CD14-positive monocyte (primary cell): ENCODE results near the gene HOXB3. TPM values are rescaled to one million over a fixed set of nuclear protein-coding genes. Genes with fewer than 3 reads are reported as not detected.
A peak's percentile ranks its signal among the peaks of the same experiment; 100 is the strongest.

Experiments
- DNase-seq, 3 donors: peaks; one replicate each; pipeline ENCODE4 v3.0.0-alpha.2; 2011 to 2022
- H2AFZ ChIP-seq: 2 replicates; pipeline ENCODE4 v1.6.0; 2012; ENCODE audit warnings: mild to moderate bottlenecking, low read depth, low read length, inconsistent platforms; ENCODE audit not compliant: insufficient read depth, poor library complexity, severe bottlenecking
- H3K27ac ChIP-seq, 2 donors: 1 replicate in 1 of 2; 2 replicates in 1 of 2; pipeline ENCODE4 v1.5.1; 2012 to 2013; ENCODE audit warnings: low read length in 2 of 2, control low read depth in 1 of 2, inconsistent platforms in 1 of 2, low read depth in 1 of 2, mild to moderate bottlenecking in 1 of 2
- H3K27me3 ChIP-seq, 2 donors: one replicate each; pipeline versions ENCODE4 v1.6.0 to v1.6.1; 2011 to 2013; ENCODE audit warnings: low read length in 2 of 2; ENCODE audit not compliant: control insufficient read depth in 2 of 2, insufficient read depth in 2 of 2
- H3K36me3 ChIP-seq, 2 donors: replicated peaks in 1 of 2; 1 replicate in 1 of 2; 2 replicates in 1 of 2; pipeline versions ENCODE4 v1.5.1 to v1.6.1; 2012 to 2013; ENCODE audit warnings: low read length in 2 of 2, control low read depth in 1 of 2, inconsistent platforms in 1 of 2, mild to moderate bottlenecking in 1 of 2; ENCODE audit not compliant: insufficient read depth in 2 of 2, control insufficient read depth in 1 of 2
- H3K4me1 ChIP-seq, 2 donors: 1 replicate in 1 of 2; 2 replicates in 1 of 2; pipeline versions ENCODE4 v1.5.1 to v1.6.1; 2012 to 2013; ENCODE audit warnings: low read length in 2 of 2, control low read depth in 1 of 2, inconsistent platforms in 1 of 2, mild to moderate bottlenecking in 1 of 2, moderate library complexity in 1 of 2; ENCODE audit not compliant: insufficient read depth in 2 of 2, control insufficient read depth in 1 of 2
- H3K4me2 ChIP-seq: replicated peaks from 2 replicates; pipeline ENCODE3; 2012; ENCODE audit warnings: low read length, moderate library complexity, mild to moderate bottlenecking; ENCODE audit not compliant: poor library complexity, severe bottlenecking; ENCODE audit errors: extremely low read depth
- H3K4me3 ChIP-seq, 3 experiments: fragments of 200-600 bp in 1 of 3; sonication (generic) in 1 of 3; replicated peaks in 1 of 3; 1 replicate in 2 of 3; 2 replicates in 1 of 3; pipeline ENCODE4 v1.5.1; 2011 to 2013; ENCODE audit warnings: low read length in 3 of 3, mild to moderate bottlenecking in 3 of 3, control low read depth in 2 of 3, low read depth in 2 of 3, inconsistent platforms in 1 of 3, moderate library complexity in 1 of 3
- H3K79me2 ChIP-seq: 2 replicates; pipeline ENCODE4 v1.6.0; 2012; ENCODE audit warnings: mild to moderate bottlenecking, control low read depth, inconsistent platforms, low read length, moderate library complexity; ENCODE audit not compliant: insufficient read depth
- H3K9ac ChIP-seq: 2 replicates; pipeline ENCODE4 v1.6.0; 2017; ENCODE audit warnings: low read length, mild to moderate bottlenecking; ENCODE audit not compliant: insufficient read depth, poor library complexity, severe bottlenecking
- H3K9me3 ChIP-seq, 2 donors: replicated peaks in 1 of 2; 1 replicate in 1 of 2; 2 replicates in 1 of 2; pipeline versions ENCODE4 v1.5.1 to v1.6.1; 2012 to 2013; ENCODE audit warnings: low read length in 2 of 2, control low read depth in 1 of 2; ENCODE audit not compliant: control insufficient read depth in 1 of 2, insufficient read depth in 1 of 2
- H4K20me1 ChIP-seq: 2 replicates; pipeline ENCODE4 v1.6.0; 2012; ENCODE audit warnings: mild to moderate bottlenecking, low read length, control low read depth, moderate library complexity; ENCODE audit not compliant: insufficient read depth
- H3K27ac Mint-ChIP-seq, 7 donors: one replicate each; pipeline ENCODE4 v1.8.0; 2020; ENCODE audit warnings: mild to moderate bottlenecking in 7 of 7, mixed read lengths in 7 of 7, moderate library complexity in 6 of 7, inconsistent platforms in 2 of 7
- H3K27me3 Mint-ChIP-seq, 3 donors: one replicate each; pipeline ENCODE4 v1.8.0; 2021 to 2022; ENCODE audit warnings: low read depth in 3 of 3, mild to moderate bottlenecking in 3 of 3, mixed read lengths in 3 of 3, moderate library complexity in 3 of 3, inconsistent platforms in 1 of 3
- H3K36me3 Mint-ChIP-seq, 2 donors: one replicate each; pipeline ENCODE4 v1.8.0; 2020; ENCODE audit warnings: mixed read lengths in 2 of 2, inconsistent platforms in 1 of 2, mild to moderate bottlenecking in 1 of 2
- H3K4me1 Mint-ChIP-seq: one replicate; pipeline ENCODE4 v1.8.0; 2020; ENCODE audit warnings: mild to moderate bottlenecking, mixed read lengths
- H3K4me3 Mint-ChIP-seq, 2 donors: one replicate each; pipeline ENCODE4 v1.8.0; 2020; ENCODE audit warnings: mild to moderate bottlenecking in 2 of 2, mixed read lengths in 2 of 2, moderate library complexity in 1 of 2
- H3K9me3 Mint-ChIP-seq, 7 donors: one replicate each; pipeline ENCODE4 v1.8.0; 2020 to 2022; ENCODE audit warnings: mixed read lengths in 7 of 7, mild to moderate bottlenecking in 6 of 7, moderate library complexity in 6 of 7, inconsistent platforms in 2 of 7
- CTCF ChIP-seq: fragments of 200-600 bp; IDR thresholded peaks from one replicate; pipeline ENCODE4 v1.8.0; 2022; ENCODE audit warnings: antibody characterized with exemption, mild to moderate bottlenecking
- WGBS: methylation state at CpG from one replicate; pipeline ENCODE4 v1.1.5; 2013; ENCODE audit warnings: missing lambda C conversion rate; ENCODE audit not compliant: insufficient coverage; 5-methylcytosine and 5-hydroxymethylcytosine counted together
- intact Hi-C, 2 donors: fragments of 100-400 bp; cut with micrococcal nuclease; formaldehyde crosslinking; loops; one replicate each; pipeline versions ENCODE4 v1.15.0 to v1.15.1; 2023
- polyA plus RNA-seq, 3 donors: library from polyadenylated mRNA; depleted of rRNA in 1 of 3; unstranded in 2 of 3; stranded (reverse) in 1 of 3; fragments of 300-500 nt in 2 of 3; fragments of >200 nt in 1 of 3; fragmentation: Illumina TruSeq in 2 of 3; gene quantifications; 1 replicate in 2 of 3; 2 replicates in 1 of 3; pipeline ENCODE4 v1.2.3, GENCODE V29; 2012 to 2021

The HOXB3 gene
- polyA plus RNA-seq, 3 donors = 0.56 TPM; not detected in 2

- Histone ChIP-seq H3K4me3 (peak overlapping the region; percentile 57 to 83 (median 62)), H2AFZ (peak overlapping the region; percentile 97), H3K9ac (peak overlapping the region; percentile 57), H3K36me3 (no peaks in the 10 kb centered on the region), H4K20me1 (no peaks in the 10 kb centered on the region), H3K4me1 (peaks cover 41 to 58% of the 10 kb centered on the region in 2 donors), H3K4me2 (peak overlapping the region; percentile 73), H3K79me2 (no peaks in the 10 kb centered on the region), H3K9me3 (no peaks in the 10 kb centered on the region), H3K27ac (peak overlapping the region; percentile 8 to 42), H3K27me3 (peaks cover 40 to 86% of the 10 kb centered on the region in 2 donors)
- Mint-ChIP-seq H3K4me3 (peak overlapping the region; percentile 81 to 92), H3K4me1 (peaks cover 62% of the 10 kb centered on the region), H3K36me3 (peaks cover 5 to 17% of the 10 kb centered on the region in 2 donors), H3K27ac (peak overlapping the region in 5 of 7 donors; percentile 2 to 76 (median 46)), H3K27me3 (peaks cover 83 to 91% (median 89%) of the 10 kb centered on the region in 3 donors), H3K9me3 (peaks cover 0 to 30% (median 18%) of the 10 kb centered on the region in 7 donors)
- TF ChIP-seq CTCF = no peak
- DNase-seq = no peak
- intact Hi-C loops = no loop called here
- 0% methylated on average over 13 of the region's 20 CpGs for WGBS
These were observed 46.1 kb downstream of the HOXB3 start for GRCh38 chr17:48543854-48544348.

DNA sequence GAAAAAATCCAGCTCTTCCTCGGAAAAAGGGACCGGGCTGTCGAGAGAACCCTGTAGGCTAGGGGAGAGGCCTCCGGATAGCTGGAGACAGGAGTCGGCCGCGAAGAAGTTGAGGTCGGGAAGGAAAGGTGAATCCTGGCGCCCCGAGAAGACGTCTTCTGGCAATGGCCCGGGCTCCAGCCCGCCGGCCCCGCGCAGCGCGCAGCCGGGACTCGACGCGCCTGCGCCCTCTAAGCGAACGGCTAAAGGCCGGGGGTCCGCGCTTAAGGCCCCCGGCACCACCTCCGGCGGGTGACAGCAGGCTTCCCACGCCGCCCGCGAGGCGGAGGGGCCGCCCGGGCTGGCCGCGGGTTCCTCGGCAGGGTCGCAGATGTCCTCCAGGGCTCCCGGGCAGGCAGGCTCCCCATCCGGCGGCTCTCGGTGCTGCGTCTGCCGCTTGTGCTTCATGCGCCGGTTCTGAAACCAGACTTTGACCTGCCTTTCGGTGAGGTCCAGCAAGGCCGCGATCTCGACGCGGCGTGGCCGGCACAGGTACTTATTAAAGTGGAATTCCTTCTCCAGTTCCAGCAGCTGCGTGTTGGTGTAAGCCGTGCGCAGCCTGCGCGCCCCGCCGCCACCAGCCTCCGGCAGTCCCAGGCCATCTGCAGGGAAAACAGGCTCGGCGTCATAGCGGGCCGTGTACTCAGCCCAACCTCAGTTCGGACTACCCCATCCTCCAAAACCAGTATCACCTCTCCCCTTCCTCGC, 46.8 kb downstream of the HOXB3 start:
- no peaks in the 10 kb centered on the region for H3K36me3 ChIP-seq
- H3K27me3 ChIP-seq = peaks cover 40 to 86% of the 10 kb centered on the region in 2 donors
- H3K4me3 ChIP-seq = peak overlapping the region; percentile 57 to 83 (median 62)
- intact Hi-C loops = no loop called here
- Mint-ChIP-seq H3K36me3 (peaks cover 5 to 17% of the 10 kb centered on the region in 2 donors), H3K4me3 (peak overlapping the region; percentile 81 to 93), H3K27me3 (peaks cover 82 to 89% (median 89%) of the 10 kb centered on the region in 3 donors), H3K27ac (peak overlapping the region in 3 of 7 donors; percentile 46 to 76 (median 67)), H3K9me3 (peaks cover 0 to 30% (median 18%) of the 10 kb centered on the region in 7 donors), H3K4me1 (peaks cover 58% of the 10 kb centered on the region)
- no peaks in the 10 kb centered on the region for H3K9me3 ChIP-seq
- H3K4me1 ChIP-seq = peaks cover 38 to 51% of the 10 kb centered on the region in 2 donors
- peak overlapping the region; percentile 73 for H3K4me2 ChIP-seq
- TF ChIP-seq CTCF = no peak
- H3K9ac ChIP-seq = peak overlapping the region; percentile 57
- peak overlapping the region; percentile 11 to 42 for H3K27ac ChIP-seq
- H3K79me2 ChIP-seq = no peaks in the 10 kb centered on the region
- H4K20me1 ChIP-seq = no peaks in the 10 kb centered on the region
- under 1% methylated on average over 72 of the region's 72 CpGs for WGBS
- H2AFZ ChIP-seq = peak overlapping the region; percentile 97
- DNase-seq = peak; percentile 27 to 37 (median 32)
